Stimulated activated CD4-positive, alpha-beta T cell treated with anti-CD3 and anti-CD28 coated beads, Interleukin-2, amount 100 ng/mL, for 4 hours (primary cell): ENCODE measurements around the gene DCST1.

Experiments
- DNase-seq: peaks from one replicate; pipeline ENCODE4 v3.0.0-alpha.2; 2020; ENCODE audit warnings: low read depth

Gene DCST1

DNA sequence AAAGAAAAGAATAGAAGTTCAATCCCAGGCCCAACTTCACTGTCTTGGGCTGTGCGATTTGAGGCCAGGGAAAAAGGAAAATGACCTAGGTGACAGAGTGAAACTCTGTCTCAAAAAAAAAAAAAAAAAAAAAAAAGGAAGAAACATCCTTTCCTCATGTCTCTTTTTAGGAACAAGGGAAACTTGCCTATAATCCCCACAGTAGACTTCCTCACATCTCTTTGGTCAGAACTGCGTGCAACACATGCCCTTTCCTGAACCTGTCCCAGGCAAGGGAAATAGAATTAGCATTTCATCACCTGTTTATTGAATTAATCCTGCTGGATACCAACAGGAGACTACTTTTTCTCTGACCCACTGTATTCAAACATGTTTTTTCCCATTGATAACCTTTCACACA is 2.3 kb downstream of the DCST1 start:
- no peak for DNase-seq

DNA sequence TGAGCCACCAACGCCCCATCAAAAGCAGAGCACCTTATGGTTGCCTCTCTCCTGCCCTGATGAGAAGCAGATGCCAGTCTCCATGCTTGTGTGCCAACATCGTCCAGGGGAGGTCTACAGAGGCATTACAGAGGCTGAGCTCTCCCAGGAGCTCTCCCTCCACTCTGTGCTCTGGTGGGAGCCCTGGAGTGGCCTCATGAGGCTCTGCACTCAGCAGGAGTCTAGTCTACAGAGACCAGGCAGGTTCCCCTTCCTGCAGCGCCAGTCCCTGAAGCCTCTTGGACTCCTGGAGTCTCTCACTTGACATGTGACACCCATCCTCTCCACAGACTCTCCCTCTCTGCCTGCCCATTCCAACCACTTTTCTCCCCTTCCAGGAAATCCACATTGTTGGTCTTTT is 3.4 kb downstream of the DCST1 start:
- no peak for DNase-seq

DNA sequence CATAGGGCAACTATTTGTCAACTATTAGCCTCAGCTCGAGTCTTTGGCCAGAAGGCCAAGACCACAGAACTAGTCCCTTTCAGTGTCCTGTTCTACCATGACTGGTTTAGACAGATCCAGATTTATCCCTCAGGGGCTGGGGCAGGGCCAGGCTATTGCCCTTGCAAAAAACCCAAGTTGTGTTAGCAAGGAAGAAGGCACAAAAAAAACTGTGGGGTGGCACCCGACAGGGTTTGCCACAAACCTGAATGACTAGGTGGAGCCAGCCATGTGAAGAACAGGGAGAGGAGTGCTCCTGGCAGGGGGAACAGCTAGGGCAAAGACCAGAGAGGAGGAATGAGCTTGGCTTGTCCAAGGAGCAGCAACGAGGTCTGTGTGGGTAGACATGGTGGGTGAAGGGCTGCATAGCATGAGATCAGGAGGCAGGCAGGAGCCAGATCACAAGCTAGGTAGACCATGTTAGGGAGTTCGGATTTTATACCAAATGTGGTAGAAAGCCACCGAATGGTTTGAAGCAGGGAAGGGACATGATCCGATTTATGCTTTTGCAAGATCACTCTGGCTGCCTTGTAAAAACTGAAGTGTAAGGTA is 4.3 kb downstream of the DCST1 start:
- DNase-seq, result no peak

DNA sequence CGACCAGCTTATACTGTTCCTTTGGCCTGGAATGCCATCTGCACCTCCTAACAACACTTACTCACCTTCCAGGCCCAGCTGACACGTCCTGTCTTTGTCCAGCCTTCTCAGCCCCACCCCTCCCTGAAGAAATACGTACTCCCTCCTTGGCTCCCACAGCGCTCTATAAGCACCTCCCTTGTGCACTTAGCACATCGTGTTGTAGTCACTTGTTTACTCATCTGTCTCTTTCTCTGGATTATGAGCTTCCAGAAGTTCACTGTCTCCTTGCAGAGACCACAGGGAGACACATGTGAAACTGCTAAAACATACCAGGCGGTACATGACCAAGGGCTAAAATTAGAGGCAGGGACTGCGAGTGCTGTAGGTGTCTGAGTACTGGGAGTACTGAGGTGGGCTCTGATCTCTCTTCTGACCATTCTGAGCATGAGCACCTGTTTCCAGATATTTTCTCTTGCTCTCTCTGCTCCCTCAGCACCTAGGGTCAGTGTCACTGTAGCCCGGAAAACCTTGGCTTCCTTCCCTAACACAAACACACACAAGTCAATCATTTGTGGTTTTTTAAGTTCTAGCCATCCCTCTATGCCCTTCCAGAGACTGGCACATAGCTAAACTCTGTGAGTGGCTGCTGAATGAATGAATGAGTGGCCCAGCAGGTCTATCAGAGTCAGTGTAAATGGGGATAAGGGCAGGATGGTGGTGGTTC is 5.1 kb downstream of the DCST1 start:
- no peak for DNase-seq

- no peak for DNase-seq
These were observed 5.7 kb downstream of the DCST1 start for GRCh38 chr1:155039308-155039669.

- no peak for DNase-seq
These were observed 6.9 kb downstream of the DCST1 start for GRCh38 chr1:155040358-155041093.

- no peak for DNase-seq
These were observed 9.2 kb downstream of the DCST1 start for GRCh38 chr1:155042789-155043188.

DNA sequence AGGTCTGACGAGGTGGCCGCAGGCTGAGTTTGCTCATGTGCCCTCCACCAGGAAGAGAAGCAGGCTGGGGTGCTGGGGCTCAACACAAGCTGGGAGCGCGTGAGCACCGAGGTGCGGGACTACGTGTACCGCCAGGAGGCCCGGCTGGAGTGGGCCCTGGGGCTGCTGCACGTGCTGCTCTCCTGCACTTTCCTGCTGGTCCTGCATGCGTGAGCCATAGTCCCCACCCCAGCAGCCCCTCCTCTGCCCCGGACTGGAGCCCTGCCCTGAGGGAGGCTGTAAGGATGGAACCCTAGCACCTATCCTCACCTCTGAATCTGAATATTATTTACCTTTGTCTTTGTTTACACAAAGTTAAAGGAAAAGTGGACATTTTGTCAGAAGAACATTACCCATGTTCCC is 9.7 kb downstream of the DCST1 start:
- no peak for DNase-seq

DNA sequence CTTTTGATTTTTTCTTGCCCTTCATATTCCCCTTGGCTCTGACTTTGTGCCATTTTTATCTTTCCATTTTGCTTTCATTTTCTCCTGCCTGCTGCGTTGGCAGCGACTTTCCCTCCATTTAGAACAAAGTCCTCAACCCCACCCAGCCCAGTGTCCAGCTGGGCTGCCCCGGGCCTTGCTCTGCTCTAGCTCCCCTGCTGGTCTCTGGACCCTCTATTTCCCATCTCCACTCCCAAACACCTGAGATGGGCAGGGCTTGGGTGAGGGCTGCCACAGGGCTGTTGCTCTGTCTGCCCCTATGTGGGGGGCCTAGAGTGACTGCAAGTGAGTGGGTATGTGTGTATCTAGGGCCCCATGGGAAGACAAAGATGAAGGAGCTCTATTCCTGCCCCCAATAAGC is 10.2 kb downstream of the DCST1 start:
- DNase-seq, result no peak

DNA sequence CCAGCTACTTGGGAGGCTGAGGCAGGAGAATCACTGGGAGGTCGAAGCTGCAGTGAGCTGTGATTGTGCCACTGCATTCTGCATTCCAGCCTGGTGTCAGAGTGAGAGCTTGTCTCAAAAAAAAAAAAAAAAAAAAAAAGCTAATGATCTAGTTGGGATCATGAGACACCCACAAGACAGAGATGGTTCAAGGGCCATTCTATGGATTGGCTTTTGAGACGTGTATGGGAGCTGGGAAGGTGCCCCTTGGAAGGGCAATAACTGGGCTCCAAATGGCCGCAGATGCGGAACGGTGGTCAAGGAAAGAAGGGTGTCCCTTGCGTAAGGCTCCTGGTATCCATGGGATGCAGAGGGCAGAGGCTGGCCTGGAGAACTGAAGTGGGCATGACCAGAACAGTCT is 10.7 kb downstream of the DCST1 start:
- no peak for DNase-seq

DNA sequence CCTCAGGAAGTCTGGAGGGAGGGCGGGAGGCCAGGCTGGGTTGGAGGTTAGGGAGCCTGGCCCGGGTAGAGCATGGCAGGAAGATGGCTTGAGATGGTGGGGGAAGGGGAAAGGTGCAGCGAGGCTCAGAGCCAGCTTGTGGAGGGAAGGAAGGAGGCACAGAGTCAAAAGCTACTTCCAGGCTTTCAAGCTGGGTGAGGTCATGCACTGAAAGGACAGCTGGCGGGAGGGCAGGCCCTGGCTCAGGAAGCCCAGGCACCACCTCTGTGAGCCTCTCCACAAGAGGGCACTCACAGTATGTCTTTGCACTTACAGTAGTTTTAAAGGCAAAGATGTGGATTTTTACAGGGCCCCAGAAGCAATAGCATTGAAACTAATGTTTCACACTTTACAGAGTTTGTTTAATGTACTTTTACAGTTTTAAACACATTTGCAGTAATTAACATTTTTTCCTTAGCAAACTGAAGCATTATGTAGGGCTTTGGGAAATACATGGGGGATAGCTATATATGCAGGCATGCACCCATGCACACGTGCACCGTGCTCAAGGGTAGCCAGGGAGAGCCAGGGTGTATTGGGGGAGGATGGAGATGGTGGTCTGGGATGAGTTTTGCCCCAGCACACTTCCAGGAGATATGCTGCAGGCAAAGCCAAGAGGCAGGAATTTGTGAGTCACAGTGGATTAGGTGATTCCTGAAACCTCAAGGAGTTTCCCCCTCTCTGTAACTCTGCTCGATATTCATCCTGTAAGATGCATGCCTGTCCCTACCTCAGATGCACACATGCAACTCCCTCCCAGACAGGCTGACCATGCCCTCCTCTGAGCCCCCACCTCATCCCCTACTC is 11.4 kb downstream of the DCST1 start:
- peak; percentile 45 for DNase-seq

GRCh38 chr1:155048449-155049334 is 15.1 kb downstream of the DCST1 start:
- no peak for DNase-seq

DNA sequence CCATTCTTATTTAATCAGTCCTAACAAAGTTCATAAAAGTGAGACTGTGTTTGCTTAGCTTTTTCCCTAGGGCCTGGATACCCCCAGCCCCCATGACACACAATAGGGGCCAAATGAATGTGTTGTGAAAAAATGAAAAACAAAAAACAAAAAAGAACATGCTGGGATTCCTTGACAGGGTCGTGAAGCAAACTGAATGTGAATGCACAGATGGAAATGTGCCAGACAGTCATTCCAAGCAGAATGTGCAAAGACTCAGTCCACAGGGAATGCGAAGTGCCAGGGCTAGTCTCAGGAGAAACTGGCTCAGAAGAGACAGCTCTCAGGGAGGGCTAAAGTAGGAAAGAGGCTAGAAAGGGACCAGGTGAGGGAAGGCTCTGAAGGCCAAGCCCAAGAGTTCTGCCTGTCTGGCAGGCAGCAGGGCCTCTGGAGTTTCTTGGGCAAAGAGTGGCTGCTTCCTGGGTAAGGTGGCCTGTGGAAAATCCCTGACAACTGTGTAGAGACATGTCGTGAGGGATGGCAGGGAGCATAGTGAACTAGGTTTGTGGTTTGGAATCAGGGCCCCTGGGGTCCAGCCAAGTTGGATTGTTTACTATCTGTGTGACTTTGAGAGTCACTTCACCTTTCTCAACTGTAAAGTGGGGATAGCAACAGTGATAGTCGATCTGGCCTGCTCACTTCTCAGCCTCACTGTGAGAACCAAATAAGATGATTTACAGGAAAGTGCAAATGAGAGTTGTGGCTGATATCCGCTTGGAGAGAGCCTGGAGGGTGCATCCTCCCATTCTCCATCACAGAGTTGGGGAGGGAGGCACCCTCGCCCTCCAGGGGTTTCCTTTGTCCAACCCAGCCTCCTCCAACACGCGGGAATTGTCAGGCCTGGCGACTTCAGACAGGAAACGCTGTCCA is 16.3 kb downstream of the DCST1 start:
- DNase-seq, result no peak

DNA sequence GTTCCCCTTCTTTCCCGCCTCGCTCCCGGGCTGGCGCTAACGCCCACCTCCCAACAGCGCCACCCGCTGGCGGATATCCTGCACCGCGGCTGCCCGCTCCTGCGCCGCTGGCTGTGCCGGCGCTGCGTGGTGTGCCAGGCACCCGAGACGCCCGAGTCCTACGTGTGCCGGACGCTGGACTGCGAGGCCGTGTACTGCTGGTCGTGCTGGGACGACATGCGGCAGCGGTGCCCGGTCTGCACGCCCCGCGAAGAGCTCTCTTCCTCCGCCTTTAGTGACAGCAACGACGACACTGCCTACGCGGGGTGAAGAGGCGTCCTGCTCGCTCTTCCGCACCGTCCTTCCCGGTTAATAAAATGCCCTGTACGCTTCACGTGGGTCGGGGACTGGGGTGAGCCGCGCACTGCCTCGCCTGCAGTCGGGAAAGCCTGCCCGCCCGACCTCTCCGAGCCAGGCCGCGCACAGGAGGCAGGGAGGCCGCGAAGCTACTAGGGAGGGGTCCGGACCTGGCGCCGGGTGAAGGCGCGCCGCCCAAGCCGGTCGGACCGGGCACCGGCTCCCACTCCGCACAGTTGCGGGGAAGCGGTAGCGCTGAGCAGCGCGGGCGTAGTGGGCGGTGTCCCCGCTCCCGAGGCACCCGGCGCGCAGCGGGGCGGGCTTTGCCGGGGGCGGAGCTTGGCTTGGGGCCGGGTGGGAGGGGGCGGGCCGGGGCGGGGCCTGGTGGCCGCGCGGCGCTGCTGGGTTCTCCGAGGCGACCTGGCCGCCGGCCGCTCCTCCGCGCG is 17.1 kb downstream of the DCST1 start, which contains the start of gene ADAM15:
ADAM15 (plus strand) TSS at position 757 of the 782 bp plus-strand sequence. CDS start 71 bp downstream, outside the sequence.
- peak; percentile 71 for DNase-seq

DNA sequence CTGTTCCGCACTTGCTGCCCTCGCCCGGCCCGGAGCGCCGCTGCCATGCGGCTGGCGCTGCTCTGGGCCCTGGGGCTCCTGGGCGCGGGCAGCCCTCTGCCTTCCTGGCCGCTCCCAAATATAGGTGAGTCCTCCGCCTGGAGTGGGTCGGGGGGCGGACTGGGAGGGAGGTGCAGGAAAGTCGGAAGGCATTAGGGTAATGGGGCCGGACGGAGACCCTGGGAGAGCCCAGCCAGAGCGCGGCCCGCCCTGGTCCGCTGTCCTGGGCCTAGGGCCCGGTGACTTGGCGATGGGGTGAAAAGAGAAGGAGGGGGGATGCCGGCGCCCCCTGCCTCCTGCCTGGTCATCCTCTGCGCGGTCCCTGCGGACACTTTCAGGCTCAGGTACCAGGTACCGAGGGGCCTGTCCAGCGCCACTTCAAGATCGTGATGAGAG is 17.7 kb downstream of the DCST1 start:
- no peak for DNase-seq

- peak; percentile 44 for DNase-seq
These were observed 18.3 kb downstream of the DCST1 start for GRCh38 chr1:155051777-155052398.

GRCh38 chr1:155052439-155053395 is 19.1 kb downstream of the DCST1 start:
- DNase-seq, result no peak
